NCI-H526 treated with DMSO at 0.1 percent for 48 hours (cell line): ENCODE results near the gene ADGRG1.

Source experiments
- DNase-seq: peaks from one replicate; lab custom pipeline; 2025; lab: John Stamatoyannopoulos, UW

The ADGRG1 gene

DNA sequence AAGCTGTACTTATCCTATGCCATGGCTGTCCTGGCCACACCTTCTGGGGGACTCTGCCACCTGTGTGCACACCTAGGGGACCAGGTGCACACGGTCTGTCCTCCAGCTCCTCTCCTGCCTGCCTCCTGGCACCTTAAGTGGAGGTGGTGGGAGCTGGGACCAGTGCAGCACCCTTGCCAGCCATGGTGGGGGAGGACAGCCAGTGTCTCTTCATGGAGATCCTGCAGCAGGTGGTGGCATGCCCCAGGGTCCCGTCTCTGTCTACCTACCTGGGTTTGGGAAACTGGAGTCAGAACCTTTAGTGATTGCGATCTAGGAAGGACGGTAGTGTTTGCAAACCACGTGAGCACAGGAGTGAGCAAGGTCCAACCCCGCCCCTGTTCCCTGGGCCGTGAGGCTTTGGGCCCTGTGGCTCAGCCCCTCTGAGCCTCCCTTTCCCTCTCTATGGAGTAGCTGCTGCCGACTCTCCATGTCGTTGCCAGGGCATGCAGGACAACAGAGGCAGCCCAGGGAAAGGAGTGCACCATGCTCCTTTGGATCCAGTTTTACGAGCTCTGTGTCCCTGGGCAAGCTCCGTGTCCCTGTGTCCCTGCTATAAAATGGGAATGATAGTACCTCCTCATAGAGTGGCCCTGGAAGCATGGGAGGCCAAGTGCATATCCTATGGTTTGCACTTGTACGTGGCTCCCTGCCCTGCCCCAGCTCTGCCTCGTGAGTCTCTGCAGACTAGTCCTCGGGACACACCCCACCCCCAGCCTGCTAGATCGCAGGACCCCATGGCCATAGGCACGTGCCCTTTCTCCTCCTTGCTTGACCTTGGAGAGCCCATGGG is 7.1 kb downstream of the ADGRG1 start:
- DNase-seq: no peak

DNA sequence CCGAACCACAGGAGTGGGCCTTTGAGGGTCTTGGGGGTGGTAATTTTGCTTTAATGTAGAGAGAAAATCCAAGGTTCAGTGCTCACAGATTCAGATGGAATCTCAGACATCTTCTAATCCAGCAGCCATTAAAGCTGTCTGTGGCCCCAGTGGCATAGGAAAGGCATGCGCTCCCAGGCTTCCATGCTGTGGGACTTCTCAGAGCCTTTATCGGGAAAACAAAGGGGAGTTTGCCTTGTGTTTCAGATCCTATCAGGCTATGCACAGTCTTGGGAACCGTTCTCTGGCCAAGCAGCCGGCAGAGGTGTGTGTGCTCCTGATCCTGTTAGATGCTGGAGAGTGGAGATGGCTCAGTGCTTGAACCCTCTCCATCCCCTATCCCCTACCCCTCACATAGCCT is 7.8 kb downstream of the ADGRG1 start:
- no peak for DNase-seq

DNA sequence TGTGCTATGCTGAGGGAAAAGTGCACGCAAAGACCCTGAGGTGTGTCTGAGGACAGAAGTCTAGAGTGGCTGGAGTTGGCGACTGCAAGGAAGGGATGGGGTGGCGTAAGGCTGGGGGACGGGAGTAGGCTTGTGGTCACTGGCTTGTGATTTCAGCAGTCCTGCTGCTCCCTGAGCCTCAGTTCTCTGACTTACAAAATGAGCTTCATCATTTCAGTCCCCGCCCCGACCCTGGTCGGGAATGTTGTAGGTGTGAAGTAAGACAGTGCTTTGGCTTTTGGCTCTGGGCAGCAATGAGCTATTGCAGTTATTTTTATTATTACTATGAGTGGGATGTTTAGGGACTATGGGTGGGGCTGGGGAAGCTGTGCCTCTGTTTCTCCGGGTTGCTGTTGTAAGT is 8.6 kb downstream of the ADGRG1 start:
- DNase-seq: no peak

DNA sequence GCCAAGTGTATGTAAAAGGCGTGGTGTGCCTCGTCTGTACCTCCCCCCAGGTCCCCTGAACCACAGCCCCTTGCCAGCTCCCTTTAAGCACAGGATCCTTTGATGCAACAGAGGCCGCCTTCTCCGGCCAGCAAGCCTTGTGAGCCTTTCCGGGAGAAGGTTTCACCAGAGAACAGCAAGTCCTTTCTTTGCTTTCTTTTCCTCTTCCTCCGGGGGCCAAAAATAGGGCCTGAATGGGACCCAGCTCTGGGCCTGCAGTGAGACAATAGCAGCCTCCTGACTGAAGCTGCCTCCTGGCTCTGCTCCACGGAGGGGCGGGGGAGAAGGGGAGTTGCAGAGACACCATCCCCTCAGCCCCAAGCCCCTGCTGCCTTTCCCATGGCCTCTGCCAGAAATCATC is 9.0 kb downstream of the ADGRG1 start:
- DNase-seq: no peak

DNA sequence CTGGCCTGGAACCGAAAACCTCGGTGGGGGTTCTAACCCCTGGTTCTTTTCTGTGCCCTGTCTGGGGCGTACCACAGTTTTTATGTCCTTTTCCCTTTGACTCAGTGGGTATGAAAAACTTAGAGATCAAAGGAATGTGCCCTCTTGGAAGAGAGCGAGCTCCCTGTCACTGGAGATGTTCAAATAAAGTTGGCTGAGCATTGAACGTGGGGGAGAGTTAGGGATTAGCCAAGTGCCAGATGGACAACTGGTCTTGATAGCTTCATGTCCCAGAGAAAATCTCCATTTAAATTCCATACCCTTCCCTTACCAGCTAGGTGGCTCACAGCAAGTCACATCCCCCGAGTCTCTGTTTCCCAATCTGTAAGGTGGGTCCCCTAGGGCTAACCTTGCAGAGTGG is 9.5 kb downstream of the ADGRG1 start:
- DNase-seq: no peak

DNA sequence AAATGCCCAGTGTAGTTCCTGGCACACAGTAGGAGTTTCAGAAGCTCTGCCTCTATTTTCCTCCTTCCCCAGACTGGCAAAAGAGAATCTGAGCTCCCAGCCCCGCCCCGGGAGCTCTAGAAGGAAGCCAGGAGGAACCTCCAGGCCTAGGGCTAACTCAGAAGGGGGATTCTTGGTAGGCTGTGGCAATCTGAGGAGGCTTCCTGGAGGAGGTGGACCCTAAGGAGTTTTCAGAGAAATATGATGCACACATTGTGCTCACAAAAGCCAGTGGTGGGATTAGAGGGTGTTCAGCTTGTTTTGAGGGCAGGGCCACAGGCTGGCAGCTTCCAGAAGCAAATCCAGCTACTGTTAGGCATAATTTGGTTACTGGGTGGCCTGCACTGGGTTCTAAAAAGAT is 10.0 kb downstream of the ADGRG1 start:
- DNase-seq: no peak

DNA sequence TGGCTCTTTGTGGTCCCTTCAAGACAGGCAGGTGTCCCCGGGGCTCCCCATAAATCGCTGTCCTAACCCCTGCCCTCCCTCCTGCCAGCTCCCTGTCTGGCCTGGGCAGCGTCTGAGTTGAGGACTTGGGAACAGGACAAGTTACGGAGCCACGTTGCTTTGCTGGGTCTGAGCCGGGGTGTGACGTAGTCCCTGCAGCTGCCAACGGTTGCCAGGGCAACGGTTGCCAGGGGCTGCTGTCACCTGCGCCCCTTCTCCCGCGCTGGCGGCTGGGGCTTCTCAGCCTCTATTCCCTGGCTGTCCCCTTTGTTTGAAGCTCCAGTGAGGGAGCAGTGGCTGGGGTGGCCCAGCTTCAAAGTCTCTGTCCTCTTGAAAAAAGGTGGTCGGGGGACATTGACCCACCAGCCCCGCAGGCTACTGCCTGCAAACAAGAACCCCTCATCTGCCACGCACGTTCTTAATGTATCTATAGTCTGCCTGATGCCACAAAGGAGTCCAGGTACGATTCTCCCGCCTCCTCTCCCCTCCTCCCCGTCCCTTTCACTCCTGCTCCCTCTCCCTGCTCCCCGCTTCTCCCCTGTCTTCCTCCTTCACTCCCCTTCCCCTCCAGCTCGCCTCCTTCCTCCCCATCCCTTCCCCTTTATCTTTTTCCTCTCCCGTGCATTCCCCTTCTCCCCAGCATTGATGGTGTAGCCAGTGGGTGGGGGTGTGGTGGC is 10.9 kb downstream of the ADGRG1 start:
- DNase-seq: peak; percentile 16

DNA sequence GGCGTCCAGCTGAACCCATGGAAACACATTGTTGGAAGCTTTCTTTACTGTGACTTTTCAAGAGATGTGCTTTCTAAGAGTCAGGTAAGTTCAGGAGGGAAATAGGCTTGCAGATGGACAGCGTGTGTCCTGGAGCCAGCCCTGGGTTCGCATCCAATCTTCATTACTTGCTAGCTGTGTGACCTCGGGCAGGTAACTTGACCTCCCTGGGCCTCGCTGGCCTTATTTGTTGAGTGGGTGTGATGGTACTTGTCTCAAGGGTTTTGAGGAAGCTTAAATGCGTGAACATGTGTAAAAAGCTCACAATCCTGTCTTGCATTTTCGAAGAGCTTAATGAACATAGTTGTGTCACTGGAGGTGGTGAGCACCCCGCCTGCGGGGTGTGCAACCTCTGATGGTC is 11.8 kb downstream of the ADGRG1 start:
- no peak for DNase-seq

DNA sequence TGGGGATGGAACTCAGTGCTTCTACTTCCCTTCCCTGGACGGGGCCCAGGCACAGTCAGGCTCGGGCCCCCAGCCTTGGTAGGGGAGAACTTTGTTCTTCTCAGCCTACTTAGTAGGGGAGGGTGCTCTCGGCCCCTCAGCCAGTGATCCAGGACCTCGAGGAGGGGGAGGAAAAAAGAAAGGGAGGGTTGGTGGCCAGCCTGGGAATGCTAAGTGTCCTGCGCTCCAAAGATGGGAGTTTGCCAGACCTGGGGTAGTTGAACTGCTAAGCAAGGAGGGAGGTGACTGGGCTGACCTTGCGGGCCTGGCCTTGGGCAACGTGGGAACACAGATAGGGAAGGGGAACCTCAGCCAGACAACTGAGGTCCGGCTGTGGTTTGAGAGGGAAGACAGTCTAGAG is 12.2 kb downstream of the ADGRG1 start:
- no peak for DNase-seq

DNA sequence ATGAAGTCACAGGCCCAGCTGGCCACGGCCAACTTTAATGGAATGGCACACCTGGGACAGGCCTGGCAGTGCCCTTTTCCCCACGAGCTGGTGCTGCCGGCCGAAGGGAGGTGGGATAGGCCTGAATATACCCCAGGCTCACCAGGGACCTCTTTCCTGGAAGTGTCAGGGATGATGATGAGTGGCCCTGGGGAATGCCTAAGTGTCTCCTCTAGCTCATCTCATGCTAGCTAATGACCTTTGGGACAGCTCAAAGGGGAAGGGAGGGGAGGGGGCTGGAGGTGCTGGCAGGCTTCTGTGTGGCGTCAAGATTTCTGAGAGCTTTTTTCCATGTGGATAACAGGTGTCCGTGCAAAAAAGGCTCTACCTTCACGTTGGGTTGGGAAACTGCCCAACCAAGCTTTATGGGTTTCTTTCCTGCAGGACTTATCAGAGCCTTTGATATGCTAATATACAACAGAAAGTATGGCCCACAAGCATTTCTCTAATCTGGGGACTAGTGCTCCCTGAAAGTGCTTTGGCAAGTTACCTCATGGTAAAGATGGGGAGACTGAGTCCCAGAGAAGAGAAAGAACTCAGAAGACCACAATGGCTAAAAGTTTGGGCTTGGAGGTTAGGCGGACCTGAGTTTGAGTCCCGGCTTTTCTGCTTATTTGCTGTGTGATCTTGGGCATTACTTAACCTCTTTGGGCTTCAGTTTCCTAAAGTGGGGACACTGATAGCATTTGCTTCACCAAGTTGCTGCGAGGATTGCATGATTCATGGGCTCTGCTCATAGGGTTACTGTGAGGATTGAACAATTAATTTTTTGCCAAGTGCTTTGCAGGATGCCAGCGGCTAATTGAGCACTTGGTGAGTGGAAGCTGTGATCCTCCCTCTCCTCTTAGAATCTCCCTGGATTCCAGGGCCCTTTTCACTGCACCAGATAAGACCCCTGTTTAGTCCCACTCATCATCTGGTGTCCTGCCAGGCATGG is 14.0 kb downstream of the ADGRG1 start:
- no peak for DNase-seq

DNA sequence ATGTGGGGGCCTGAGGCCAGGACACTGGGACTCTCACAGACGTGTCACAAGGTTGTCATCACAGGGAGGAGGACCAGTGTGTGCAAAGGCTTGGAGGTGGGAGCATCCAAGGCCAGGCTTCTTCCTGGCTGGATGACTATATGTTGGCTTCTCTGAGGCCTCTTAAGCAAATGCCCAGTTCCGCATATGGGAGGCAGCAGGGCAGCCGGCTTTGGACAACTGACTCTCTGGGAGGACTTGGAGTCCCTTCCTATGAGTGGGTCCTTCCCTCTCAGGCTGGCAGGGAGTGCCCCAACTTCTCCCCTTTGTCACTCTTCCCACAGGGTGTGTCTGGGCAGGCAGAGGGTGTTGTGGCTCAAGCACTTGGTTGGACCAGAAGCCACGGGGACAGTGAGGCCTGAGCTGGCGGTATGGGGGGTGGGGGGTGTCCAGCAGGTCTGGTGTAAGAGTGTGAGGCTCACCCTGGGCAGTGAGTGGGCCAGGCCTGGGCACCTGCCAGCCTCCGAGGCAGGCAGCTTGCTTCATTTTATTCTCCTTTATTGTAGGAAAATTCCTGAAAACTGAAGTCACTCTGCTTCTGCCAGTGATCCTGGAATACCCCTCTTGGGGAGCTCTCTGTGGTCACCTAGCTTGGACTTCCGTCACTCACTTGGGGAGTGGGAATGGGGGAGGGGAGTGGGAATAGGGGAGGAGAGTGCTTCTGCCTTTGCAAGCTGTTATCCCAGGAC is 14.9 kb downstream of the ADGRG1 start:
- no peak for DNase-seq

DNA sequence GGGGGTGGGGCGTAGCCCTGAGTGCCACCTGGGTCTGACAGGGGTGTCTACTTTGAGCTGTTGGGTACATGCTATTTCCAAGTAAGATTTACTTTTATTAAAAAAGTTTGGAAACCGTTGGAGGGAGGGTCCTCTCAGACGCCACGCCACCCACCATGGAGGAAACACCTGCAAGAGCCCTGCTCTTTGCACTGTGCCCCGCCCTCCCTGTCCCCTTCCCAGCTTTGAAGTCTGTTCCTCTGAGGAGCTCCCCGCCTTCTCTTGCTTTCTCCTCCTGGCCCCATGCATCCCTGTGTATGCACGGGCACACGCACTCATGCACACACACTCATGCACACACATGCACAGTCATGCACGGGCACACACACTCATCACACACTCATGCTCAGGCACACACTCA is 15.5 kb downstream of the ADGRG1 start:
- DNase-seq: no peak

DNA sequence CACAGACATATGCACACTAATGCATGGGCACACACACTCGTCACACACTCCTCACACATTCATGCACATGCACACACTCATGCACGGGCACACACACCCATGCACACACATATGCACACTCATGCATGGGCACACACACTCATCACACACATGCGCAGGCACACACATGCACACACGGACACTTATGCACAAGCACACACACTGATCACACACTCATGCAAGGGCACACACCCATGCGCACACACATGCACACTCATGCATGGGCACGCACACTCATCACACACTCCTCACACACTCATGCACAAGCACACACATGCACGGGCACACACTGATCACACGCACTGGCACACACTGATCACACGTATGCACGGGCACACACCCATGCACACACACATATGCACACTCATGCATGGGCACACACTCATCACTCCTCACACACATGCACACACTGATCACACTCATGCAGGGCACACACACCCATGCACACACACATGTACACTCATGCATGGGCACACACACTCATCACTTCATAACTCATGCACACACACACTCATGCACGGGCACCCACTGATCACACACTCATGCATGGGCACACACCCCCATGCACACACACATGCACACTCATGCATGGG is 16.1 kb downstream of the ADGRG1 start:
- no peak for DNase-seq

DNA sequence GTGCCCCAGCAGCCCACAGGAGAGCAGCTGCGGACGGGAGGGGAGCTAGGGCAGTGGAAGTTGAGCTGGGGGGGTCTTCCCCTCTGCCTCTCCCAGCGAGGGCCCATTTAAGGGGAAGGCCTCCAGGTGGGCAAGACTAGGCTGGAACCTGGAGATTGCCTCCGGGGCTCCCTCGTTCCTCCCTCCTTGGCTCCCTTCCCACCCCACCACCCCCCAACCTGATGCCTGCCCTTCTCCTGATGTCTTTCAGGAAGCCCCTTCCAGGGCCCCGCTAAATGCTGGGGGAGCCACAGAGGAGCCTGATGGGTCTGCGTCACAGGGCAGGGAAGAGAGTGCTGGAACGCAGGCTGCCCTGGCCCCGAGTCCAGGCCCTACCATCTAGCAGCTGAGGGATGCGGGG is 16.7 kb downstream of the ADGRG1 start:
- no peak for DNase-seq

DNA sequence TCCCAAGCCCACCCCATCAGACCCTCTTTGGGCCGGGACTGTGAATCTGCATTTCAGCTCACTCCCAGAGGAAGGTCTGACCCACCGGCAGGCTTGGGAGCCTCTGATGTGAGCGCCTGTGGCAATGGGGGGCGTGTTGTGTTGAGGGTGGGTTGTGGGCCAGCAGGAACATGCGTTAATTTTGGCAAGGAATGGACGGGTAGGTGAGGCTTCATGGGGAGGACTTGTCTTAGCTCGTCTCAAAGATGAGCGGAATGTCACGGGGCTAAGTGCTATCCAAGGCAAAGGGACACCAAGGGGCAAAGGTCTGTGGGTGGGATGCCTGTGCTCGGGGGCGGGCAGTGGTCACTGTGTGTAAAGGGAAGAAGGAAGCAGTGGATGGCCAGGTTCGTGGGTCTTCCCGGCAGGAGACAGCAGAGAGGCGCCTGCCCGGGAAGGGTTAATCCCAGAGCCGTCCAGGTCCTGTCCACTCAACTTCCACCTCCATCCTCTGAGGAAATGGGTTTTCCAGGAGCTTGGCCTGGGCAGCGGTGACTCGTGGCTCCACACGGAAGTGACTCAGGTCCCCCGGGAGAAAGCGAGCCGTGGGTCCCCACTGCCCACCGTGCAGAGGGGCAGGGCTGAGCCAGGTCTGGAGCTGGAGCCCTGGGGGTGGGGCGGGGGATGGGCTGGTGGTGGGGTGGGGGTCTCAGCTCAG is 17.4 kb downstream of the ADGRG1 start:
- no peak for DNase-seq

DNA sequence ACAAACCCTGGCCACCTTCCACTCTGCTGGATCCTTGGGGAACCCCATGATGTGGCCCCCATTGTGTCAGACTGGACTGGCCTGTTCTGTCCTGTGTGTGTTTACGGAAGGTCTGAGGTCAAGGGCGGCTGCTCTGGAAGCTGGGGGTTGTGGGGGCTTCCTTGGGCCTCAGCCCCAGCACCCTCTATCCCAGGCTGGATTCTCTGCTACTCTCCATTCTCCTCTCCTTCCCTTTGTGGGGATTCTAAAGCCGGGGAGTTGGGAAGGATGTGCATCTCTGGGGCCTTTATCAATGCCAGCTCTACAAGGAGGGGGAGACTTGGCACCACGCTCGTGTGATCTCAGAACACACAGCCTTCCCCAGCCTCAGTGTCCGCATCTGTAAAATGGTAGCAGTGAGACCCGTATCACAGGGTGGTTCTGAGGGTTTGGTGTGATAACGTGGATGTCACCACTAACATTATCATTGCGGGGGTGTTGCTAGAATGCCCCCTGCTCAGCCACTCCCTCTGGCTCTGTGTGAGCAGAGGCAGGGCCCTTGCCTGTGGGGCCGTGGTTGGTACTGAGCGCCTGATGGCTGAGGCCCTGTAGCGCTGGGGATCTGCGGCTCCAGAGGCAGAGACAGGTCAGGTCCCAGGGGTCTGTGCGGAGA is 18.1 kb downstream of the ADGRG1 start:
- no peak for DNase-seq

DNA sequence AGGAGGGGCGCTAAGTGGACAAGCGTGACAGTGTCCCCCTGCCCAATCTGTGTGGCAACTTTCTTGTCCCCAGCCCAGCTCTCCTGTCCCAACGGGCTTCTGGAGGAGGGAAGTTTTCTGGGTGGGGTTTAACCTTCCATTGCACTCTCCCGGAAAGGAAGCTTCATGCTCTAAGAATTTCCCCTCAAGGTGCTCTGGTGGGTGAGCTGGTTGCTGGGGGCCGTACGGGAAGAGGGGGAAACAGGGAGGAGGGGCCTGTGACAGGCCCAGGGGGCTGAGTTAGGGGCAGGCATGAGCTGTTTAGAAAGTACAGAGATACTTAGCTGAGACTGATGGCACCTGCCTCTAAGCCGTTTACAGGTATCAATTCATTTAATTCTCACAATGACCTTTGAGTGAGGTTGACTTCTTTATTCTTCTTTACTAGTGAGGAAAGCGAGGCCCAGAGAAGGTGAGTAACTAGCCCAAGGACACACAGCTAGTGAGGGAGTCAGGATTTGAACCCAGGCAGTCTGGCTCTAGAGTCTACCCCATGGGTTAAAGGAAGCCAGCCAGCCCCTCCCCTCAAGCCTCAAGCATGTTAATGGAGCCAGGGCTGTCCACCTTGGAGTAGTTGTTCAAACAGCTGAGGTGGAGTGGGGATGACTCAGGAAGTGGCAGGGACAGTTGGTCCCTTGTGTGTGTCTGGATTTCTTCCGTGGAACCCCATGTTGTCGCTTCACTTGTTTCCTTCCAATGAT is 18.9 kb downstream of the ADGRG1 start:
- DNase-seq: no peak

DNA sequence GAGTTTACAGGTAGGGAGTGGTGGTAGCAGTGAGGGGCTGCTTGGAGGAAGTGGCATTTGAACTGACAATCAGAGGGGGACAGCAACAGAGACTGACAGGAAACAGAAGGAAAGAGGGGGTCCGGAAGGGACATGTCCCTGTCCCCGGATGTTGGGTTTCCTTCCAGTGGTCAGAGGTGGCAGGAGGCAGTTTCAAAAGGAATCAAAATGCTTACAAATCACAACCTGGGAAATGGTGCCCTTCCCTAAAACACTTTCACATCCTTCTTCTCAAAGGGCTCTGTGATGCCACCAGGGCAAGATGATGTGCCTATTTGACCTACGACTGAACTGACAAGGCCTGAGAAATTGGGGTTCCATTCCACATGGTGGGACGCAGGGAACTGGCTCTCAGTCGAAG is 19.7 kb downstream of the ADGRG1 start:
- no peak for DNase-seq
